PC-3 (cell line): ENCODE measurements around the gene USP25. TPM values are rescaled to one million over a fixed set of nuclear protein-coding genes. Genes with fewer than 3 reads are reported as not detected.
A peak's percentile ranks its signal among the peaks of the same experiment; 100 is the strongest.

Experiments used
- ATAC-seq: fragments of 200-7000 bp; cut with Tn5 transposase; 2 replicates; pipeline ENCODE4 v1.9.1; 2020; ENCODE audit warnings: mild to moderate bottlenecking, moderate library complexity
- BruUV-seq: library from RNA; stranded (reverse); fragments of 400-500 nt; replicated peaks from 2 replicates; lab custom pipeline; 2021; lab: Mats Ljungman, UMichigan
- CTCF ChIA-PET: fragments of 300-600 bp; sonication (Branson Sonifier 250); formaldehyde crosslinking; loops from one replicate; lab custom pipeline; 2022; ENCODE audit warnings: antibody characterized with exemption; lab: Charles Lee
- POLR2A ChIA-PET: fragments of 300-600 bp; sonication (Branson Sonifier 250); formaldehyde crosslinking; loops from one replicate; lab custom pipeline; 2022; ENCODE audit warnings: antibody characterized with exemption; ENCODE audit not compliant: unreplicated experiment; lab: Charles Lee
- DNase-seq: peaks from one replicate; pipeline ENCODE4 v3.0.0-alpha.2; 2015
- H2AFZ ChIP-seq: fragments of 300-600 bp; sonication (generic); 2 replicates; pipeline ENCODE4 v1.6.0; 2016; ENCODE audit warnings: antibody characterized with exemption, low read length
- H3F3A ChIP-seq: fragments of 300-600 bp; sonication (generic); one replicate; pipeline ENCODE4 v1.6.0; 2017; ENCODE audit warnings: antibody characterized with exemption, low read length, control low read depth, mild to moderate bottlenecking; ENCODE audit not compliant: unreplicated experiment
- H3K27ac ChIP-seq: fragments of 300-600 bp; sonication (generic); 2 replicates; pipeline ENCODE4 v1.5.1; 2016; ENCODE audit warnings: mild to moderate bottlenecking, low read length
- H3K27me3 ChIP-seq: fragments of 300-600 bp; sonication (generic); 2 replicates; pipeline ENCODE4 v1.6.1; 2016; ENCODE audit warnings: low read length, mixed read lengths
- H3K36me3 ChIP-seq: fragments of 300-600 bp; sonication (generic); 2 replicates; pipeline ENCODE4 v1.6.1; 2016; ENCODE audit warnings: low read depth, mixed run types, low read length, mixed read lengths
- H3K4me1 ChIP-seq: fragments of 300-600 bp; sonication (generic); 2 replicates; pipeline ENCODE4 v1.5.1; 2016; ENCODE audit warnings: low read length; ENCODE audit not compliant: insufficient read depth
- H3K4me2 ChIP-seq: fragments of 300-600 bp; sonication (generic); 2 replicates; pipeline ENCODE4 v1.6.0; 2016; ENCODE audit warnings: low read length
- H3K4me3 ChIP-seq: fragments of 300-600 bp; sonication (generic); 2 replicates; pipeline ENCODE4 v1.5.1; 2016; ENCODE audit warnings: mild to moderate bottlenecking, low read length, mixed read lengths
- H3K79me2 ChIP-seq: fragments of 300-600 bp; sonication (generic); 2 replicates; pipeline ENCODE4 v1.6.1; 2017; ENCODE audit warnings: low read length, mixed read lengths
- H3K9ac ChIP-seq: fragments of 300-600 bp; sonication (generic); 2 replicates; pipeline ENCODE4 v1.6.0; 2016; ENCODE audit warnings: mild to moderate bottlenecking, low read length
- H3K9me2 ChIP-seq: fragments of 300-600 bp; sonication (generic); replicated peaks from 2 replicates; pipeline ENCODE4 v1.6.1; 2016; ENCODE audit warnings: mixed run types, low read length, mixed read lengths
- H3K9me3 ChIP-seq: fragments of 300-600 bp; sonication (generic); 2 replicates; pipeline ENCODE4 v1.6.1; 2016; ENCODE audit warnings: low read length, mixed read lengths
- H4K20me1 ChIP-seq: fragments of 300-600 bp; sonication (generic); 2 replicates; pipeline ENCODE4 v1.6.1; 2016; ENCODE audit warnings: low read length, mixed read lengths
- EZH2 ChIP-seq: fragments of 300-600 bp; sonication (generic); IDR thresholded peaks from one replicate; pipeline ENCODE4 v1.6.1; 2017; ENCODE audit warnings: antibody characterized with exemption, mild to moderate bottlenecking, low read length; ENCODE audit not compliant: unreplicated experiment
- EZH2phosphoT487 ChIP-seq: fragments of 300-600 bp; sonication (generic); IDR thresholded peaks from 2 replicates; pipeline ENCODE4 v1.6.1; 2018; ENCODE audit warnings: mild to moderate bottlenecking, antibody characterized with exemption, low read length, borderline replicate concordance
- intact Hi-C: fragments of 100-400 bp; cut with micrococcal nuclease; formaldehyde crosslinking; loops from 2 replicates; pipeline ENCODE4 v1.9.0; 2023
- total RNA-seq: library from RNA; depleted of rRNA; stranded (reverse); fragments of >200 nt; gene quantifications from 2 replicates; pipeline ENCODE4 v1.2.3, GENCODE V29; 2014
- TF ChIP-seq, protein P1 (sequence below): fragments of 300-600 bp; sonication (generic); conservative IDR thresholded peaks from 2 replicates; pipeline ENCODE4 v1.5.1; 2017; ENCODE audit warnings: antibody characterized with exemption, low read depth, mild to moderate bottlenecking, low read length

The USP25 gene
- total RNA-seq, 1 experiment from 2014 or later = 54.4 TPM

GRCh38 chr21:15823486-15824150 is 93.8 kb downstream of the USP25 start:
- Histone ChIP-seq H3K9me2 (no peaks in the 10 kb centered on the region), H3F3A (no peaks in the 10 kb centered on the region), H3K79me2 (no peaks in the 10 kb centered on the region), H3K4me3 (no peak overlapping the region), H3K27ac (no peak overlapping the region), H3K9me3 (no peaks in the 10 kb centered on the region), H3K27me3 (no peaks in the 10 kb centered on the region), H3K4me2 (no peak overlapping the region), H4K20me1 (no peaks in the 10 kb centered on the region), H3K36me3 (peaks cover 33% of the 10 kb centered on the region), H2AFZ (no peak overlapping the region), H3K9ac (no peak overlapping the region), H3K4me1 (peaks cover 18% of the 10 kb centered on the region; the same call in 1 of the 2 replicates)
- ChIA-PET POLR2A (no interaction called here), CTCF (no interaction called here)
- no TSS peak for BruUV-seq
- no peak for TF ChIP-seq EZH2phosphoT487
- TF ChIP-seq, protein P1, sequence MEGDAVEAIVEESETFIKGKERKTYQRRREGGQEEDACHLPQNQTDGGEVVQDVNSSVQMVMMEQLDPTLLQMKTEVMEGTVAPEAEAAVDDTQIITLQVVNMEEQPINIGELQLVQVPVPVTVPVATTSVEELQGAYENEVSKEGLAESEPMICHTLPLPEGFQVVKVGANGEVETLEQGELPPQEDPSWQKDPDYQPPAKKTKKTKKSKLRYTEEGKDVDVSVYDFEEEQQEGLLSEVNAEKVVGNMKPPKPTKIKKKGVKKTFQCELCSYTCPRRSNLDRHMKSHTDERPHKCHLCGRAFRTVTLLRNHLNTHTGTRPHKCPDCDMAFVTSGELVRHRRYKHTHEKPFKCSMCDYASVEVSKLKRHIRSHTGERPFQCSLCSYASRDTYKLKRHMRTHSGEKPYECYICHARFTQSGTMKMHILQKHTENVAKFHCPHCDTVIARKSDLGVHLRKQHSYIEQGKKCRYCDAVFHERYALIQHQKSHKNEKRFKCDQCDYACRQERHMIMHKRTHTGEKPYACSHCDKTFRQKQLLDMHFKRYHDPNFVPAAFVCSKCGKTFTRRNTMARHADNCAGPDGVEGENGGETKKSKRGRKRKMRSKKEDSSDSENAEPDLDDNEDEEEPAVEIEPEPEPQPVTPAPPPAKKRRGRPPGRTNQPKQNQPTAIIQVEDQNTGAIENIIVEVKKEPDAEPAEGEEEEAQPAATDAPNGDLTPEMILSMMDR = no peak
- no peak for TF ChIP-seq EZH2
- intact Hi-C loops = no loop called here
- DNase-seq (no peak), ATAC-seq (no peak)

- DNase-seq (no peak), ATAC-seq (peak; percentile 26)
- POLR2A ChIA-PET = no interaction called here
- H3K79me2 ChIP-seq = no peaks in the 10 kb centered on the region
- H3K9me2 ChIP-seq = no peaks in the 10 kb centered on the region
- H3K4me2 ChIP-seq = no peak overlapping the region
- H2AFZ ChIP-seq = no peak overlapping the region
- H4K20me1 ChIP-seq = no peaks in the 10 kb centered on the region
- no peaks in the 10 kb centered on the region for H3K9me3 ChIP-seq
- peaks cover 8% of the 10 kb centered on the region; the same call in 1 of the 2 replicates for H3K4me1 ChIP-seq
- no TSS peak for BruUV-seq
- no peak overlapping the region for H3K4me3 ChIP-seq
- H3K27me3 ChIP-seq = no peaks in the 10 kb centered on the region
- TF ChIP-seq, protein P1 = no peak
- no peak for TF ChIP-seq EZH2phosphoT487
- no peak for TF ChIP-seq EZH2
- H3K27ac ChIP-seq = no peak overlapping the region
- no peak overlapping the region for H3K9ac ChIP-seq
- intact Hi-C loops = loop anchor here (1.0 kb wide), 2 partner anchors 93 to 232 kb away; no protein-coding TSS in a partner anchor
- peaks cover 22% of the 10 kb centered on the region for H3K36me3 ChIP-seq
- H3F3A ChIP-seq = no peaks in the 10 kb centered on the region
- CTCF ChIA-PET = no interaction called here
These were observed 95.9 kb downstream of the USP25 start for GRCh38 chr21:15825700-15826099.
